K562 (cell line): ENCODE measurements around the gene PPARD. TPM values are rescaled to one million over a fixed set of nuclear protein-coding genes. Genes with fewer than 3 reads are reported as not detected.
A peak's percentile ranks its signal among the peaks of the same experiment; 100 is the strongest.

Experiments
- ATAC-seq: fragments of 200-7000 bp; cut with Tn5 transposase; 3 replicates; pipeline ENCODE4 v1.9.1; 2020; ENCODE audit warnings: moderate library complexity
- BruUV-seq: library from RNA; stranded (reverse); fragments of 400-500 nt; replicated peaks from 2 replicates; lab custom pipeline; 2021; lab: Mats Ljungman, UMichigan
- CTCF ChIA-PET: fragments of 300-600 bp; formaldehyde crosslinking; extraction: SDS; loops from one replicate; lab custom pipeline; 2021; ENCODE audit warnings: low intra/inter-chr PET ratio; lab: Yijun Ruan, JAX
- POLR2A ChIA-PET: fragments of 300-600, 350-650 bp; sonication (Branson Sonifier 250); formaldehyde crosslinking; extraction: SDS; loops from one replicate; lab custom pipeline; 2021; ENCODE audit warnings: antibody characterized with exemption, inconsistent platforms; lab: Yijun Ruan, JAX
- DNase-seq, 4 experiments: peaks; one replicate each; pipeline versions ENCODE4 v3.0.0 to v3.0.0-alpha.2; 2011 to 2018; ENCODE audit warnings: low spot score in 3 of 4, mixed read lengths in 3 of 4; ENCODE audit errors: extremely low read depth in 1 of 4
- FAIRE-seq: peaks from 2 replicates; lab custom pipeline; 2011; peaks lifted over from hg19 to GRCh38; lab: Jason Lieb, UNC
- H2AFZ ChIP-seq: 2 replicates; pipeline ENCODE4 v1.6.0; 2011; ENCODE audit warnings: low read depth, low read length, control low read depth, inconsistent platforms
- H3K27ac ChIP-seq: fragments of 200-600 bp; 3 replicates; pipeline ENCODE4 v1.8.0; 2011; ENCODE audit warnings: low read depth, mild to moderate bottlenecking, control low read depth, inconsistent platforms, low read length, moderate library complexity, mixed read lengths; ENCODE audit errors: extremely low read depth
- H3K27me3 ChIP-seq, 2 experiments: fragments of 300-600 bp in 1 of 2; 2 replicates in 1 of 2; 3 replicates in 1 of 2; pipeline versions ENCODE4 v1.6.0 to v1.8.0; 2011; ENCODE audit warnings: inconsistent platforms in 2 of 2, low read length in 2 of 2, mild to moderate bottlenecking in 1 of 2, mixed read lengths in 1 of 2, moderate library complexity in 1 of 2; ENCODE audit not compliant: control insufficient read depth in 2 of 2, insufficient read depth in 2 of 2
- H3K36me3 ChIP-seq: fragments of 300-600 bp; 3 replicates; pipeline ENCODE4 v1.8.0; 2011; ENCODE audit warnings: mild to moderate bottlenecking, low read length, inconsistent platforms; ENCODE audit not compliant: control insufficient read depth, insufficient read depth
- H3K4me1 ChIP-seq, 2 experiments: fragments of 200-600 bp in 1 of 2; replicated peaks in 1 of 2; 2 replicates in 1 of 2; 3 replicates in 1 of 2; pipeline versions ENCODE4 v1.5.1 to v1.8.0; 2011; ENCODE audit warnings: inconsistent platforms in 2 of 2, low read length in 2 of 2, mild to moderate bottlenecking in 1 of 2, mixed read lengths in 1 of 2, moderate library complexity in 1 of 2; ENCODE audit not compliant: control insufficient read depth in 2 of 2, insufficient read depth in 2 of 2
- H3K4me2 ChIP-seq: 2 replicates; pipeline ENCODE4 v1.6.1; 2011; ENCODE audit warnings: low read length, control low read depth, inconsistent platforms, mixed read lengths; ENCODE audit not compliant: insufficient read depth
- H3K4me3 ChIP-seq: fragments of 200-600 bp; sonication (generic), shearing (Covaris generic); 2 replicates; pipeline ENCODE4 v1.5.1; 2016; ENCODE audit warnings: control low read depth, inconsistent platforms
- H3K79me2 ChIP-seq: fragments of 200-600 bp; 3 replicates; pipeline ENCODE4 v1.8.0; 2011; ENCODE audit warnings: low read length, inconsistent platforms; ENCODE audit not compliant: control insufficient read depth, insufficient read depth
- H3K9ac ChIP-seq, 2 experiments: 2 replicates each; pipeline versions ENCODE4 v1.6.0 to v1.6.1; 2011; ENCODE audit warnings: low read depth in 2 of 2, low read length in 2 of 2, control low read depth in 1 of 2, inconsistent platforms in 1 of 2, mild to moderate bottlenecking in 1 of 2, mixed read lengths in 1 of 2; ENCODE audit not compliant: insufficient read depth in 1 of 2
- H3K9me1 ChIP-seq: one replicate; pipeline ENCODE4 v1.6.0; 2011; ENCODE audit warnings: inconsistent platforms, mild to moderate bottlenecking, low read length, moderate library complexity; ENCODE audit not compliant: control insufficient read depth, insufficient read depth
- H3K9me3 ChIP-seq: replicated peaks from 2 replicates; pipeline ENCODE4 v1.5.1; 2011; ENCODE audit warnings: low read depth, low read length, inconsistent platforms; ENCODE audit not compliant: control insufficient read depth, insufficient read depth
- H4K20me1 ChIP-seq: replicated peaks from 2 replicates; pipeline ENCODE4 v1.6.1; 2011; ENCODE audit warnings: low read length, inconsistent platforms, mixed read lengths; ENCODE audit not compliant: control insufficient read depth, insufficient read depth
- BCL6 ChIP-seq: fragments of 250-450 bp; sonication (Bioruptor Pico); IDR thresholded peaks from 2 replicates; pipeline ENCODE4 v1.4.0; 2020
- CEBPG ChIP-seq, 3 experiments: fragments of 200-800 bp in 1 of 3; sonication (Bioruptor generic) in 1 of 3; sonication (generic) in 1 of 3; formaldehyde crosslinking in 1 of 3; IDR thresholded peaks in 2 of 3; conservative IDR thresholded peaks in 1 of 3; 2 replicates each; pipeline versions ENCODE4 v1.6.1 to v1.8.0; 2016 to 2022; ENCODE audit warnings: missing compliant biosample characterization in 2 of 3, missing genetic modification characterization in 2 of 3, mild to moderate bottlenecking in 1 of 3, missing genetic modification reagents in 1 of 3
- CLOCK ChIP-seq: fragments of 250-450 bp; sonication (Bioruptor Pico); IDR thresholded peaks from 2 replicates; pipeline ENCODE4 v1.4.0; 2020; ENCODE audit warnings: mild to moderate bottlenecking, moderate library complexity, borderline replicate concordance
- CSDE1 ChIP-seq, 2 experiments: fragments of 450-650 bp; IDR thresholded peaks; 2 replicates each; pipeline ENCODE4 v1.6.1; 2016; ENCODE audit warnings: mild to moderate bottlenecking in 1 of 2
- HIVEP1 ChIP-seq: fragments of 250-450 bp; sonication (Bioruptor Pico); IDR thresholded peaks from 2 replicates; pipeline ENCODE4 v1.4.0; 2020; ENCODE audit warnings: mild to moderate bottlenecking
- HLTF ChIP-seq: fragments of 450-650 bp; IDR thresholded peaks from 2 replicates; pipeline ENCODE4 v1.6.1; 2016
- NFIX ChIP-seq: fragments of 250-450 bp; sonication (Bioruptor Pico); IDR thresholded peaks from 2 replicates; pipeline ENCODE4 v1.4.0; 2020; ENCODE audit warnings: low read depth, mild to moderate bottlenecking, moderate library complexity
- RBM14 ChIP-seq: fragments of 200-400 bp; formaldehyde crosslinking; IDR thresholded peaks from 2 replicates; pipeline ENCODE4 v1.6.1; 2018; ENCODE audit warnings: low read depth, mild to moderate bottlenecking, low read length, moderate library complexity, borderline replicate concordance; ENCODE audit not compliant: insufficient read depth
- SMAD1 ChIP-seq: fragments of 150-350 bp; IDR thresholded peaks from 2 replicates; pipeline ENCODE4 v1.6.1; 2014; ENCODE audit warnings: low read length, low read depth; ENCODE audit not compliant: partially characterized antibody
- SMARCC2 ChIP-seq: fragments of 450-650 bp; IDR thresholded peaks from 2 replicates; pipeline ENCODE4 v1.6.1; 2017; ENCODE audit warnings: antibody characterized with exemption, moderate library complexity, mild to moderate bottlenecking, low read depth
- ZFP1 ChIP-seq: fragments of 450-650 bp; formaldehyde crosslinking; IDR thresholded peaks from 2 replicates; pipeline ENCODE4 v1.4.0; 2020; ENCODE audit warnings: mild to moderate bottlenecking, mixed read lengths
- ZNF583 ChIP-seq: fragments of 250-450 bp; sonication (Bioruptor Pico); IDR thresholded peaks from 2 replicates; pipeline ENCODE4 v1.4.0; 2020
- ZNF695 ChIP-seq: fragments of 450-650 bp; formaldehyde crosslinking; IDR thresholded peaks from 2 replicates; pipeline ENCODE4 v1.4.0; 2020; ENCODE audit warnings: mild to moderate bottlenecking, moderate library complexity
- WGBS: fragments of 100-300 bp; shearing (Covaris generic); methylation state at CpG from one replicate; pipeline ENCODE4 v1.1.6; 2016; ENCODE audit warnings: low coverage, mixed read lengths; ENCODE audit not compliant: insufficient coverage; ENCODE audit errors: missing lambda C conversion rate; 5-methylcytosine and 5-hydroxymethylcytosine counted together
- in situ Hi-C: fragments of 300-500 bp; cut with MboI; formaldehyde crosslinking; loops from 4 replicates; pipeline ENCODE4 v1.15.0; 2018; ENCODE audit warnings: inconsistent platforms, mixed read lengths
- intact Hi-C: fragments of 100-400 bp; cut with micrococcal nuclease; formaldehyde crosslinking; loops from 2 replicates; pipeline ENCODE4 v1.14.2; 2022
- polyA plus RNA-seq, 8 experiments: library from polyadenylated mRNA; depleted of rRNA in 4 of 8; stranded (reverse) in 5 of 8; unstranded in 3 of 8; fragments of >200 nt; fragmentation: Nextera tagmentation in 2 of 8; fragmentation: Illumina TruSeq in 1 of 8; extraction: Ambion mirVana in 2 of 8; extraction: Trizol in 1 of 8; gene quantifications; 2 replicates each; pipeline versions ENCODE4 v1.2.1 to v1.2.3, GENCODE V29; 2011 to 2014; ENCODE audit warnings: inconsistent platforms in 1 of 8, missing spikeins in 1 of 8
- total RNA-seq, 7 experiments: library from RNA; depleted of rRNA in 6 of 7; stranded (reverse); fragments of >200 nt in 6 of 7; fragmentation: Illumina TruSeq in 2 of 7; extraction: Trizol in 2 of 7; gene quantifications; 2 replicates each; pipeline versions ENCODE4 v1.2.1 to v1.2.3, GENCODE V29; 2011 to 2021; ENCODE audit warnings: low replicate concordance in 1 of 7
- TF ChIP-seq, protein P1 (sequence below), 2 experiments: fragments of 450-650 bp in 1 of 2; sonication (generic) in 1 of 2; formaldehyde crosslinking in 1 of 2; IDR thresholded peaks in 1 of 2; conservative IDR thresholded peaks in 1 of 2; 2 replicates each; pipeline versions ENCODE4 v1.6.1 to v1.8.1; 2016 to 2023; ENCODE audit warnings: mild to moderate bottlenecking in 2 of 2, moderate library complexity in 2 of 2, inconsistent platforms in 1 of 2, missing genetic modification reagents in 1 of 2
- TF ChIP-seq, protein P2 (sequence below): sonication (generic); formaldehyde crosslinking; IDR thresholded peaks from 2 replicates; pipeline ENCODE4 v1.8.0; 2022; ENCODE audit warnings: missing genetic modification reagents, mild to moderate bottlenecking, borderline replicate concordance

PPARD gene
- total and polyA plus RNA-seq, 9 of the 15 experiments (the other 6 are each of a cell fraction or from before 2014, with no cell fraction given), result 0.14 to 13.2 (median 3.8) TPM

DNA sequence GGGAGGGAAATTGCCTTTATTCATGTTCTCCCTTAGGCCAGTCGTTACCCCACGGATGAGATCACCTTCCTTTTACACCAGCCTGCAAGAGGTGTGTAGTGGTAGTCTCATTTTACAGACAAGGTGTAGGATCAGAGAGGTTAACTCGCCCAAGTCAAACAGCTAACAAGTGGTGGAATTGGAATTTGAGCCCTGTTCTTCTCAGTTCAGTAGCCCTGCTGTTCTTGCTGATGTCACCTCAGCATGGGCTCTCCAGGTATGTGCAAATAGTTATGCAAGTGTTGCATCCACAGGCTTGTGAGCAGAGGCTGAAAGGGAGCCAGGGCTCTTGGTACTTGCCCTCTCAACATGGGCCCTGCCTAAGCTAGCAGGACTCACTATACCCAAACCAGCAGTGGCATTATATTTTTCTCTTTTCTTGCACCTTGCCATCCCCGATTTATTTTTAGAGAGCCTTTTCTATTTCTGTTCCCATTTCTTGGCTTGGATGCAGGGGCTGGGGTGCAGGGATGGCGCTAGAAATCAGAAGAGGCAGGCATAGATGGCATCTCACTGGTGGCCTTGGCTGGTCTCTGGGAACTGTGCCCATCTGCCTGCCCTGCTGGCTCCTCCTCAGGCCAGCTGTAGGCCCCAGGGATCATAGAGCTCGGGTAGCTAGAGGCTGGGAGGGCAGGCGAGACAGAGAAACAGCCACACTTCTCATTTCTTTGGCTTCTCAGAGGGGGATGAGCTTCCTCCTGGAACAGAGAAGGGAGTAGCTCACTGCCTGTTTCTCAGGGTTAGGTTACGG, 18.2 kb downstream of the PPARD start:
- H3K9me1 ChIP-seq, result no peaks in the 10 kb centered on the region
- ATAC-seq (no peak), DNase-seq (no peak), FAIRE-seq (no peak)
- peak overlapping the region in 1 of 2 experiments; percentile 63; a peak in 1 of 4 replicates for H3K9ac ChIP-seq
- no peaks in the 10 kb centered on the region for H3K27me3 ChIP-seq
- ChIA-PET POLR2A (interaction anchor here (0.6 to 1.8 kb wide), 12 partner anchors 9 to 1593 kb away, joined by 3 to 5 read pairs (median 3); no protein-coding TSS in a partner anchor), CTCF (no interaction called here)
- H3K4me2 ChIP-seq, result no peak overlapping the region
- peaks cover 19% of the 10 kb centered on the region for H3K79me2 ChIP-seq
- WGBS, result 67% methylated on average over 8 of the region's 8 CpGs
- H3K4me1 ChIP-seq, result peaks cover 20 to 25% of the 10 kb centered on the region in 2 experiments
- H3K9me3 ChIP-seq, result no peaks in the 10 kb centered on the region
- H3K27ac ChIP-seq, result no peak overlapping the region
- H3K36me3 ChIP-seq, result peaks cover 9% of the 10 kb centered on the region; the same call in 1 of the 3 replicates
- in situ Hi-C loops, result no loop called here
- H2AFZ ChIP-seq, result no peak overlapping the region
- intact Hi-C loops, result no loop called here
- H3K4me3 ChIP-seq, result no peak overlapping the region
- no peaks in the 10 kb centered on the region for H4K20me1 ChIP-seq
- no TSS peak for BruUV-seq
- no peak for TF ChIP-seq CEBPG (CRISPR knock-in tag; IDR thresholded peaks at IDR 0.05)
- TF ChIP-seq CEBPG (tag; conservative IDR thresholded peaks at IDR 0.05 in 1 of 2, IDR thresholded peaks at IDR 0.05 in 1 of 2), result peak in 1 of 2 experiments; percentile 40; a peak in 1 of 4 replicates
- TF ChIP-seq CSDE1 (IDR thresholded peaks at IDR 0.05), result no peak
- TF ChIP-seq SMAD1, result no peak
- no peak for TF ChIP-seq BCL6 (CRISPR knock-in tag)
- no peak for TF ChIP-seq SMARCC2
- no peak for TF ChIP-seq HLTF
- TF ChIP-seq NFIX (CRISPR knock-in tag), result no peak
- TF ChIP-seq, protein P1, sequence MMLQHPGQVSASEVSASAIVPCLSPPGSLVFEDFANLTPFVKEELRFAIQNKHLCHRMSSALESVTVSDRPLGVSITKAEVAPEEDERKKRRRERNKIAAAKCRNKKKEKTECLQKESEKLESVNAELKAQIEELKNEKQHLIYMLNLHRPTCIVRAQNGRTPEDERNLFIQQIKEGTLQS (IDR thresholded peaks at IDR 0.05), result 0 out of 2 replicates have a peak, but pooled peaks have one; percentile 13
- TF ChIP-seq, protein P1 (CRISPR knock-in tag; conservative IDR thresholded peaks at IDR 0.05), result no peak
- no peak for TF ChIP-seq ZFP1 (CRISPR knock-in tag)
- TF ChIP-seq RBM14, result no peak
- no peak for TF ChIP-seq ZNF583 (CRISPR knock-in tag)
- no peak for TF ChIP-seq CLOCK
- no peak for TF ChIP-seq HIVEP1 (CRISPR knock-in tag)
- no peak for TF ChIP-seq ZNF695
- TF ChIP-seq, protein P2, sequence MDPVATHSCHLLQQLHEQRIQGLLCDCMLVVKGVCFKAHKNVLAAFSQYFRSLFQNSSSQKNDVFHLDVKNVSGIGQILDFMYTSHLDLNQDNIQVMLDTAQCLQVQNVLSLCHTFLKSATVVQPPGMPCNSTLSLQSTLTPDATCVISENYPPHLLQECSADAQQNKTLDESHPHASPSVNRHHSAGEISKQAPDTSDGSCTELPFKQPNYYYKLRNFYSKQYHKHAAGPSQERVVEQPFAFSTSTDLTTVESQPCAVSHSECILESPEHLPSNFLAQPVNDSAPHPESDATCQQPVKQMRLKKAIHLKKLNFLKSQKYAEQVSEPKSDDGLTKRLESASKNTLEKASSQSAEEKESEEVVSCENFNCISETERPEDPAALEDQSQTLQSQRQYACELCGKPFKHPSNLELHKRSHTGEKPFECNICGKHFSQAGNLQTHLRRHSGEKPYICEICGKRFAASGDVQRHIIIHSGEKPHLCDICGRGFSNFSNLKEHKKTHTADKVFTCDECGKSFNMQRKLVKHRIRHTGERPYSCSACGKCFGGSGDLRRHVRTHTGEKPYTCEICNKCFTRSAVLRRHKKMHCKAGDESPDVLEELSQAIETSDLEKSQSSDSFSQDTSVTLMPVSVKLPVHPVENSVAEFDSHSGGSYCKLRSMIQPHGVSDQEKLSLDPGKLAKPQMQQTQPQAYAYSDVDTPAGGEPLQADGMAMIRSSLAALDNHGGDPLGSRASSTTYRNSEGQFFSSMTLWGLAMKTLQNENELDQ (CRISPR knock-in tag), result no peak
